Fibroblast of upper back skin (primary cell): ENCODE data around the gene CXCL17.
"Not testable (repeated sequence)": the region's sequence is repeated elsewhere in the genome, so short reads cannot be mapped to it uniquely, and the experiment has no call there.

ENCODE experiments used
- DNase-seq: peaks from one replicate; pipeline ENCODE4 v3.0.0-alpha.2; 2013

Gene CXCL17

DNA sequence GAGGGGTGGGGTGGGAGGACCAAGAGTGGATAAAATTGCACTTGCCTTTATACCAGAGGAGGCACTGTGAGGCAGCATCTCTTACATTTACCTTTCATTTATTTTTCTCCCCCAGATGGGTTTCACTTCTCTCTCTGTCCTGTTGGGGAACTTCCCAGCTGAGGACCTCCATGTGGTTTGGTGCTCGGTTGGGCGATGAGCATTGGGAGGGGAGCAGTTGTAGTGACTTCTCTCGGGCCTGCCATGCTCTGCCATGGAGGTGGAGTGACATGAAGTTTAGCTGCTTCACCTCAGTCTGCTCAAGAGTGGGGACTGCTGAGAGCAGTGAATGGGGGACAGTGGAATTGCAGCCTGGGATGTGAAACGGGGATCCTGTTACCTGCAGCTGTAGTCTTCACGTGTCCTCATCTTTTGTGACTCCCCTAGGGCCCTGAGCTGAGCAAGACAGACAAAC is 23.1 kb upstream of the CXCL17 start:
- DNase-seq: no peak

DNA sequence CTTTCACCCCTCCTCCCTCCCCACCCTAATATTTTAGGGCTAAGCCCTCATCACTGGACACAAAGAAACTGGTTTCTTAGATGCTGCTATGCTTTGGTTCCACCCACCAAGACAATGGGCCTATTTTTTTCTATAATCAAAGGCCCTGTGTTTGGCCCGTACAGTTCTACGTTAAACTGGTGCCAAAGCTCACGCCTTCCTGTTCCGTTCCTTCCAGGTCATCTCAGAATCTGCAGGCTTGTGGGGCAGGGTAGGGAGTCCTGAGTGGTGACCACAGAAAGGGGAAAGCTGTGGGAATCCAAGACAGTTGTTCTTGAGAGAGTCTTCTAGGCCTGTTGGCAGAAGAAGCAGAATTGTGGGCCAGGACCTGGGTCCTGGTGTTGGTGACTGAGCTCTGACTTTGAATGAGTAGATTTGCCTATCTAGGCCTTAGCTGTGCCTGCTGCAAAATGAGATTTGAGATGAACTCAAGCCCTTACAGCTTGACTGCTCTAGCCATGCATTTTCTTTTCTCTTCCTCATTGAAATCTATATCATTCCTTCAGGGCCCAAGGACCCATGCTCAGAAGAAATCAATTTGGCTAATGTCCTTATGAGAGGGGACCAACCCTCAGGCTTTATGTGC is 19.1 kb upstream of the CXCL17 start:
- DNase-seq: no peak

GRCh38 chr19:42461231-42461630 is 18.5 kb upstream of the CXCL17 start:
- DNase-seq: not testable (repeated sequence)

- no peak for DNase-seq
These were observed 17.2 kb upstream of the CXCL17 start for GRCh38 chr19:42459926-42460325.

DNA sequence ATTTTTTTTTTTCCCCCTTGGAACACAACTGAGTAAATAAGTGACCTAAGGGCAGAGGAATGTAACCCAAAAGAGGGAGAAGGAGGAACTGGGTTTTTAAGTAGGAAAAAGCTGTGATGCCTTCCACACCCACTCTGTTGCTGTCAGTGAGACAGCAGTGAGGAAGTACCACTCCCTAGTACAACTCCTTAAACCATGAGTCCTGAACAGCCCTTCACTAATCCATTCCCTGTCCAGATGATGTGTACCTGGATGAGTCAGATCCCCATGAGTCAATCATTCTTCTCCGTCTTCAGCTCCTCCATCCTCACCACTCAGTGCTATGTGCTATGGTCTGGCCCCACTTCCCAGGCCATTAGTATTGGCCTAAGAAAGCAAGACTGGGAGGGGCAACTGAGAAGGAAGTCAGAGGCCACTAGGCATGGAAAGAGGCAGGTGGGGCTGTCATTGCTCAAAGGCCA is 12.9 kb upstream of the CXCL17 start:
- DNase-seq: no peak

DNA sequence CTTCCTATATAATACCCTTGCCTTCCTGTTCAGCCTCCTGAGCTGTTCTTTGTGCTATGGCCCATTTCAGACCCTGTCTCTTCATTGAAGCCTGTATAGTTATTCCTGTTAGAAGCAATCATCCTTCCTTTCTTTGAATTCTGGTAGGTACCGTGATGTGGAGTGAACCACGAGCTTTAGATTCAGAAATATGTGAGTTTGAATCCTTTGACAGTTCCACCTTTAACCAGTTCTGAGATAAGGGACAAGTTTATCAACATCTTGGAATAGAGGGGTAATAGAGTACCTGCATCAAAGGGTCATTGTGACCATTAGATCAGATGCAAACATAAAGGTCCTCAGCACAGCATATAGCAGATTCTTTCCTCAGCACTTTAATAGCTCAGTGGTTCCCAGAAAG is 12.3 kb upstream of the CXCL17 start:
- DNase-seq: no peak

- DNase-seq: no peak
These were observed 9.8 kb upstream of the CXCL17 start for GRCh38 chr19:42452590-42452989.

- DNase-seq: peak; percentile 73
These were observed 7.7 kb upstream of the CXCL17 start for GRCh38 chr19:42450314-42450934.

- not testable (repeated sequence) for DNase-seq
These were observed 5.6 kb upstream of the CXCL17 start for GRCh38 chr19:42448306-42448705.

- DNase-seq: no peak
These were observed 3.2 kb upstream of the CXCL17 start for GRCh38 chr19:42445948-42446347.

DNA sequence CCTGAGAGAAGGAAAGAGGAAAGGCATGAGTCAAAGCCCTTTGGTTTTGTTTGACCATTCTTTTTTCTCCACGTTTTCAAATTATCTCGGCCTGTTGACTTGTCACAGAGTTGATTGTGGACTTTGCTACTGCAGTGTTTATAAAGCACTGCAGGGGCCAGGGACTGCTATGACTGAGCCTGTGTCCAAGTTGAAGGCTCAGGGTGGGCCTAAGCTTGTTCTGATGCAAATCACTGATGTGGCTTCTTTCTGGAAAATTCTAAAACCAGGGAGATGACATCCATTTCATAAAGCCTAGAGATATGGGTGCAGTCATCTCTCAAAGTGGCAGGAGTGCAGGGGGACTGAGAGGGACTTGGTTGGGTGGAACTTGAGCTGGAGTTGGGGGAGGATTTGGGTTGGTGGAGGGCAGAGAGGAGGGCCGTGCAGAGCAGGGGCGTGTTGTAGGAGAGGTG is 1.2 kb upstream of the CXCL17 start:
- no peak for DNase-seq

GRCh38 chr19:42441049-42441445 is 1.7 kb downstream of the CXCL17 start:
- DNase-seq: no peak

DNA sequence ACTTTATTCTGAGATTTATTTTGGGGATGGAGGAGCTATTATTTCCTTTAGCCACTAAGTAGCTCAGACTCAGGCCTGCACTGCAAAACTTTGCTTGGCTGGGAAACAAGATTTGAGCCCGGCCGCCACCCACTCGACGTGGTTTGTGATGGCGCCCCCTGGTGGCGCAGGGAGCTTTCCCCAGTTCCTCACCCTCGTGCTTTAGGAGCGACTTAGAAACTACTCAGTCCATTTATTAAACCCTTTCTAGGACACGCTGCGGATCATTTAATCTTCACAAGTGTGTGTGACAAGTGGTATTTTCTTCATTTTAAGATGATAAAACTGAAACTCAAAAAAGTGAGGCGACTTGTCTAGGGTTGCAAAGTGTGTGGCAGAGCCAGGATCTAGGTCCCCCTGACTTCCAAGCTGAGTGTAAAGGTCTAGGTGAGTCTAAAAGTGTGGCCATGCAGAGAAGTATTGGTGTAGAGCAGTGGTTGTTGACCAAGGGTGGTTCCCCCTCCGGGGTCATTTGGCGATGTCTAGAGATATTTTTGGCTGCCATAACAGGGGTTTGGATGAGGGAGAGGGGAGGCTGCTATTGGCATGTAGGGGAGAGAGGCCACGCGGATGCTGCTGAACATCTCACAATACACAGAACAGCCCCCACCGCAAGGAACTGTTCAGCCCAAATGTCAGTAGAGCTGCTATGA is 2.2 kb downstream of the CXCL17 start:
- peak; percentile 55 for DNase-seq

- DNase-seq: peak; percentile 52
These were observed 6.7 kb downstream of the CXCL17 start for GRCh38 chr19:42436006-42436405.

- no peak for DNase-seq
These were observed 7.4 kb downstream of the CXCL17 start for GRCh38 chr19:42435316-42435715.

- DNase-seq: peak; percentile 44
These were observed 9.1 kb downstream of the CXCL17 start for GRCh38 chr19:42433503-42434260.

DNA sequence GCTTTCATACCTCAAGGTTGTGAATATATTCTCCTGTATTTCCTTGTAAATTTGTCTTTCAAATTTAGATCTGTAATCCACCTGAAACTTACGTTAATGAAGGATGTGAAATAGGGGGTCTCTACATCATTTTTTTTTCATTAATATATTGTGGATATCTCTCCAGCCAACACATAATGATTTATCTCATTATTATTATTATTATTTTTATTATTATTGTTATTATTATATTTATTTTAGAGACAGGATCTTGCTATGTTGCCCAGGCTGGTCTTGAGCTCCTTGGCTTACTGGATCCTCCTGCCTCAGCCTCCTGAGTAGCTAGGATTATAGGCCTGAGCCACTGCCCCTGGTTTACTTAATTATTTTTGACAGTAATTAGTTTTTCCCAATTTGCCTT is 11.3 kb downstream of the CXCL17 start:
- DNase-seq: no peak

- DNase-seq: no peak
These were observed 14.1 kb downstream of the CXCL17 start for GRCh38 chr19:42428676-42429075.

- DNase-seq: no peak
These were observed 15.4 kb downstream of the CXCL17 start, which contains the start of gene LIPE for GRCh38 chr19:42427313-42427712. TSS of gene LIPE (minus strand) at chr19:42427388. CDS start at chr19:42427149, 239 bp downstream.

- no peak for DNase-seq
These were observed 16.1 kb downstream of the CXCL17 start for GRCh38 chr19:42426643-42427042.

DNA sequence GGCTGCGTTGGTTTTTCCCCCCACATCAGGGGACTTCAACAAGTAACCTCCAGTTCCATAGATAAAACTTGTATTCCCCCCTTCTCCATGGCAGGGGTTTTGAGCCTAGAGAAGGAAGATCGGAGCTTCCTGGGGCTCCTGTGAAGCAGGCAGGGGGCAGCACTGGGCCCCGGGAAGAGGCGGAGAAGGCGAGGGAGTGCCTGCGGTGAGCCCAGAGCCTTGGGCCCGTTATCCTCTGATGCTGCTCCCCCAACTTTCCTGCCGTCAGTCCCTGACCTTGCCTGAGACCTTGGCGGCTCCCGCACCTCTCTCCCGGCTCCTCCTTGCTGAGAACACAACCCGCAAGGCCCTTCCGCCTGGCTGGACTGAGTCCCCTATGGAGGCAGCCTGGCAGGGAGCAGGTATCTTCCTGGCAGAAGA is 18.0 kb downstream of the CXCL17 start:
- DNase-seq: no peak

DNA sequence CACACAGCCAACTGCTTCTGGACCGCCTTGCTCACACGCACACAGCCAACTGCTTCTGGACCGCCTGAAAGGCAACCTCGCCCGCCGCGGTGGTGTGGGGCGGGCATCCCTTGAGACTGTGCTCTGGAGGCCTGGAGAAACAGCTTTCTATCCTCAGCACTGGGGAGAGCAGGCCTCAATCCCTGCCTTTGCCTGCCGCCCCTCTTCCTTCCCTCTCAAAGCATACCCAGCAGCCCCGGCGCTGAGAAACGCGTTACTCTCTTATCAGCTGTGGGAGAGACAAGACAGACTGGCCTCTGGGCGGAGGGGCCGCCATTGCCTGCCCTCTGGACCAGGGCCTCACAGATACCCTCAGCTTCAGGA is 18.4 kb downstream of the CXCL17 start:
- DNase-seq: no peak
